Body of pancreas (tissue), 4 donors: ENCODE data around the gene GOLT1B.

Experiments
- POLR2A ChIP-seq, 3 donors: fragments of 450-650 bp; IDR thresholded peaks; one replicate each; pipeline ENCODE4 v1.6.1; 2016; ENCODE audit warnings: antibody characterized with exemption in 3 of 3, mild to moderate bottlenecking in 2 of 3
- TF ChIP-seq, protein P1 (sequence below), 7 experiments: fragments of 450-650 bp in 4 of 7; fragments of 200-600 bp in 3 of 7; sonication (generic) in 3 of 7; IDR thresholded peaks; one replicate each; pipeline ENCODE4 v1.5.1; 2016 to 2019; ENCODE audit warnings: antibody characterized with exemption in 7 of 7

DNA sequence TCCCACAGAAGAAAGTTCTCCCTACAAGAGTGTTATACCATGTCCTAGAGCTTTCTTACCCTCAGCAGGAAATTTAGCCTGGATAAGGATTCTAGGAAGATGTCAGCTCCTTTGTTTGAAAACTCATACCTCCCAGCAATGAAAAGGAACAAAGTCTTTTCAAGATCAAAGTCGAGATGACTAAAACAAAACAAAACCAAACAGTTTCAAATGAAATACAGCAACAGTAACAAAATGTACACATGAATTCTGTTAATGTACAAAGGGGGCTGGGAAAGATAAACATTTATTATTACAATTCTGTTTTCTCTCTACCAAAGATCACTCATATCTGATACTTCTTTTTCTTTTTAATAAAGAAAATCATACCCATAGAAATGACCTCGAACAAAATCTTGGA is 61.3 kb downstream of the GOLT1B start:
- TF ChIP-seq, protein P1, sequence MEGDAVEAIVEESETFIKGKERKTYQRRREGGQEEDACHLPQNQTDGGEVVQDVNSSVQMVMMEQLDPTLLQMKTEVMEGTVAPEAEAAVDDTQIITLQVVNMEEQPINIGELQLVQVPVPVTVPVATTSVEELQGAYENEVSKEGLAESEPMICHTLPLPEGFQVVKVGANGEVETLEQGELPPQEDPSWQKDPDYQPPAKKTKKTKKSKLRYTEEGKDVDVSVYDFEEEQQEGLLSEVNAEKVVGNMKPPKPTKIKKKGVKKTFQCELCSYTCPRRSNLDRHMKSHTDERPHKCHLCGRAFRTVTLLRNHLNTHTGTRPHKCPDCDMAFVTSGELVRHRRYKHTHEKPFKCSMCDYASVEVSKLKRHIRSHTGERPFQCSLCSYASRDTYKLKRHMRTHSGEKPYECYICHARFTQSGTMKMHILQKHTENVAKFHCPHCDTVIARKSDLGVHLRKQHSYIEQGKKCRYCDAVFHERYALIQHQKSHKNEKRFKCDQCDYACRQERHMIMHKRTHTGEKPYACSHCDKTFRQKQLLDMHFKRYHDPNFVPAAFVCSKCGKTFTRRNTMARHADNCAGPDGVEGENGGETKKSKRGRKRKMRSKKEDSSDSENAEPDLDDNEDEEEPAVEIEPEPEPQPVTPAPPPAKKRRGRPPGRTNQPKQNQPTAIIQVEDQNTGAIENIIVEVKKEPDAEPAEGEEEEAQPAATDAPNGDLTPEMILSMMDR (IDR thresholded peaks at IDR 0.05), result no peak
- no peak for TF ChIP-seq POLR2A (IDR thresholded peaks at IDR 0.05)
